Neural progenitor cell (in vitro differentiated cells): Measurements from ENCODE around the gene UBN2.

ENCODE experiments used
- CTCF ChIP-seq: fragments of 200-600 bp; sonication (generic); IDR thresholded peaks from 2 replicates; pipeline ENCODE4 v1.5.1; 2017; ENCODE audit warnings: antibody characterized with exemption, mild to moderate bottlenecking
- EZH2 ChIP-seq: fragments of 200-600 bp; sonication (generic); IDR thresholded peaks from 2 replicates; pipeline ENCODE4 v1.6.1; 2017; ENCODE audit warnings: antibody characterized with exemption, mild to moderate bottlenecking, moderate library complexity
- EZH2phosphoT487 ChIP-seq: fragments of 200-600 bp; sonication (generic); IDR thresholded peaks from 2 replicates; pipeline ENCODE4 v1.6.1; 2017; ENCODE audit warnings: antibody characterized with exemption

GRCh38 chr7:139293534-139293933 is 62.5 kb downstream of the UBN2 start:
- TF ChIP-seq CTCF (no peak), EZH2phosphoT487 (no peak), EZH2 (no peak)
